NCI-H128 (cell line): Measurements from ENCODE around the gene R3HCC1L.

Experiments used
- DNase-seq: peaks from one replicate; lab custom pipeline; 2025; ENCODE audit not compliant: unreplicated experiment; lab: John Stamatoyannopoulos, UW

R3HCC1L gene

DNA sequence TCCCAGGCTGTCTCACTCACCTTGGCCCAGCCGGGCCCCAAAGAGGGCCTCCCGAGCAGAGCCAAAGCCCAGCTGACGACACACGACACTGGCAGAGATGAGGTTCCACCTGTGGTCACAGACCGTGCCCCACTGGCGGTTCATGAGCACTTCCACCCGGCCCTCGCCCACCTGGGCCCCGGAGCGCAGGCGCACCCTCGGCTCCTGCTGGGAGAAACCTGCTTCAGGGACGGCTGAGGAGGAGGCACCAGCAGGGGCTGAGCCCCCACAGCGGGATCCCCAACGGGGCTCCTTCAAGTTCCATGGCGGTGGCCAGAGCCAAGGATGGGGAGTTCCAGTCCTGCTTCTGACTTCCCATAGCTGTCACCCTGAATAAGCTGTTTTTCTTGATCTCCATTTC is 123.5 kb downstream of the R3HCC1L start:
- DNase-seq: no peak

GRCh38 chr10:98258683-98259454 is 124.4 kb downstream of the R3HCC1L start:
- DNase-seq: no peak

GRCh38 chr10:98259606-98260315 is 125.3 kb downstream of the R3HCC1L start:
- DNase-seq: no peak

DNA sequence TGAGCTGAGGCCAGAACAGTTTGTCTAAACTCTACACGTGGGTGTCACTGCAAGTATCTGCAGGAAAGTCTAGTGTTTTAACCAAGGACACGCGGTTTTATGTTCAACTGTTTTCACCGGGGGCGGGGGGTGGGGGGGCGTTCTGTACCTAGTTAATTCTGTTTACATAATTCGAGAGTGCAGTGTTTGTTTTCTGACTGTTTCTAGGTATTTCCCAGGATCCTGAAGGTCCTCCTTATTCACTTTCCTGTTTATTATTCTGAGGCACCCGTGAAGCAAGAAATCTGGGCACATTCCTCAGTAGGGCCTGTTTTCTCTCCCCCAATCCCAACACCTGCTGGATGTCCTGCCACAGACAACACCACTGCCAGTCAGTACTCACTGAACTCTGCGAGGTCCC is 125.9 kb downstream of the R3HCC1L start:
- no peak for DNase-seq

GRCh38 chr10:98260752-98261151 is 126.3 kb downstream of the R3HCC1L start:
- no peak for DNase-seq

- DNase-seq: no peak
Observed at GRCh38 chr10:98261436-98262277, 127.2 kb downstream of the R3HCC1L start.

- no peak for DNase-seq
Observed at GRCh38 chr10:98262571-98262970, 128.1 kb downstream of the R3HCC1L start.

DNA sequence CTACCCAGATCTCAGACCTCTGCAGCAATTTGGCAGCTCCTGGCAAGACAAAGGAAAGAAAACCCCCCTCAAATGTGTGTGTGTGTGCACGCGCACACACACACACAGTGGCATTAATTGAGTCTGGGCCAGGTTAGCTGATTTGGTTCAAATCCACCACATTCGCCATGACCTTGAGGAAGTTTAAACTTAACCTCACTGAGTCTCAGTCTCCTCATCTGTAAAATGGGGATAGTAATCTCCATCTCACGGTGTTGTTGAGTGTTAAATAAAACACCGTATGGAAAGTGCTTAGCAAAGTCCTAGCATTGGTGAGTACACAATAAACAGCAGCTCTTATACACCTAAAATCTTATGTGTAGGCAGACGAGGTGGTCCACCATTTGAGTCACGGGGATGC is 128.6 kb downstream of the R3HCC1L start:
- no peak for DNase-seq

- DNase-seq: no peak
Observed at GRCh38 chr10:98264378-98265065, 130.1 kb downstream of the R3HCC1L start.

DNA sequence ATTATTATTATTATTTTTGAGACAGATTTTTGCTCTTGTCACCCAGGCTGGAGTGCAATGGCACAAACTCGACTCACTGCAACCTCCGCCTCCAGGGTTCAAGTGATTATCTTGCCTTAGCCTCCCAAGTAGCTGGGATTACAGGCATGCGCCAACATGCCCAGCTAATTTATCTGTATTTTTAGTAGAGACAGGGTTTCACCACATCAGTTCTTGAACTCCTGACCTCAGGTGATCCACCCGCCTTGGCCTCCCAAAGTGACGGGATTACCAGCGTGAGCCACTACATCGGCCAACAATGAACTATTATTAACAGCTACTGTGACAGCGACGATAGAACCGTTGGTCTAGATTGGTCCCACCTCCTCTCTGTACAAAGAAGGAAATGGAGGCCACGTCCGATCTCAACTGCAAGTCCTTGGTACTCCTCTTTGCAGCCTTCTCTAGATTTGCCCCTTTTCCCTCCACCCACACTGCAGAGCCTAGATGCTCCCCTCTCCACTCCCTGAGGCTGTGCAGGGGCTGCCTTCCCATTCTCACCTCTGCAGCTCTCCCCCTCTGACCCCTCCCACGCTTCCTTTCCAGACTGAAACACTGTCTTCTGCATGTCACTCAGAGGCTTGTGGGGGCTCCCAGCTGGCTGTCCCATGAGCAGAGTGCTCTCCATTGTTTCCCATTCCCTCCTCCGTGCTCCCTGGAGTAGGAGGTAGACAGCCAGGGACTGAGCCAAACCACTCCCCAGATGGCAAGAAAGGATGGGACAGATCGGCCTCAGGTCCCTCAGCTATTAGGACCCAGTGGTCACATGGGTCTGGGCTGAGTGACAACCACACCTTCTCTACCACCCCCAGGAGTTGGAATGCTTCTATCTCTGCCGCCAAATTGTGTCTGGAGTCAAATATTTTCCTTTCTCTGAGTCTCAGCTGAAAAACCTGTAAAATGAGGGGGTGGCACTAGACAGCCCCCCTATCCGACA is 131.2 kb downstream of the R3HCC1L start:
- no peak for DNase-seq

- DNase-seq: no peak
Observed at GRCh38 chr10:98266647-98267046, 132.2 kb downstream of the R3HCC1L start.

DNA sequence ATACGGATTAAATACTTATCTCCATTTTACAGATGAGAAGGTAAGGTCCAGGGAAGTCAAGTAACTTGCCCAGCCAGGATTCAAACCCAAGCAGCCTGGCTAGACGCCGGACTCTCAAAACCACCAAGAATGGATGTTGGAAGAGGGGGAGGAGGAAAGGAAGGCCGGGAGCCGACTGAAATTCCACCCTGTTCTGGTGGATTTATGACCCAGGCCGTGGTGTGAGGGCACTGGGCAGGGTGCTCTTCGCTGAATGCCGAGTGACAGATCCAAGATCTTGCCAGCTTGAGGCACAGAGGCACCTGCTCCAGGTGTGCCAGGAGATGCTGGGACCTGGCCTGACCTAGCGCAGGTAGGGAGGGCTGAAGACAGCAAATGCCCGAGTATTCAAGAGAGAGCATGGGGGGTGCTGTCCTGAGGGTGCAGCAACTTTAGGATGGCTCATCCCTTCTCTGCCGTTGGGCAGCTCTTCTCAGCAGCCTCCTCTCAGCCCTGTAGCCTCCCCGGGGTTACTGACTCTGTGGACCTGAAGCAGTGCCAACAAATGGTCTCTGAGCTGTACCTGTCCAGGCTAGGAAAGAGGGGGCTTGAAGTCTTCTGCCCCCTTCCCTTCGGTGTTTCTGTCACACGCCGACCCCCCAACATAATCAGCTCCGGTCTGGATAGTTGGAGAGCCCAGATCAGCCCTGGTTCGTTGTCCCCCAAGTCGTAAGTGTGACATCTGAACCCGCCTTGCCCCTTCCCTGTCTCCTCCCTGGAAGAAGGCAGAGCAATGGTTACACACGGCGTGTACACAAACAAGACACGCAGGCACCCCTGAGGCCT is 132.8 kb downstream of the R3HCC1L start:
- no peak for DNase-seq

- DNase-seq: no peak
Observed at GRCh38 chr10:98267894-98268693, 133.6 kb downstream of the R3HCC1L start, which contains the start of gene LOXL4. TSS of gene LOXL4 (minus strand) at chr10:98268194. CDS start at chr10:98263019, 5,175 bp downstream.

DNA sequence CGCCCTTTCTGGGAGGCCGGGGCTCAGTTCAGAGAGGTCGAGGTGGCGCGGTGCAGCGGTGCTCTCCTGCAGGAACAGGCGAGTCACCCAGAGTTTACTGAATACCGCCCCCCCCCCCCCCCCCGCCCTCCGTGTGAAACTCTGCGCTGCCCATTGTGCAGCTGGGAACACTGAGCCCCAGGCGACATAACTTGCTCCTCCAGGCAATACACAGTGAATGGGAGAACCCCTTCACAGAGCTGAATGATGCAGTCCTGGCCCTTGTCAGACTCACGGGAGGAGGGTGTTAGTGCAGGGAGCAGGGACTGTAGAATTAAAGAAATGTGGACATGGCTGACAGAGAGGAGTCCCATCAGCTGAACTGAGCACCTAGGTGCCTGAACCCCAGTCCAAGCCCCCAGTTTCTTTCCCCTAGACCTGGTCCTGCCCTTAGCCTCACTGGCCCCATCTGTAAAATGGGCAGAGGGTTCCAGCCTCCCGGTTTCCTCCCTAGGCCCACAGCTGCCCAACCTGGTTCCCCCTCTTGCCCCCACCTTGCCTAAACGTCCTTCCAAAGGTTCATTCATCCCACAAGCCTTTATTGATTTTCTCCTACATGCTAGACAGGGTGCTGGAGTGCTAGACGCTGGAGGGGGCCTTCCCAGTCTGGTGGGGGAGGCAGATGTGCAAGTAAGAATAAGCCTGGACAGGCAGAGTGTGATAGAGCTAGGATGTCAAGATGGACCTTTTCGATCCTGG is 134.4 kb downstream of the R3HCC1L start:
- no peak for DNase-seq

- no peak for DNase-seq
Observed at GRCh38 chr10:98269435-98269912, 135.0 kb downstream of the R3HCC1L start.

- DNase-seq: no peak
Observed at GRCh38 chr10:98270073-98270740, 135.8 kb downstream of the R3HCC1L start.

GRCh38 chr10:98270786-98271185 is 136.3 kb downstream of the R3HCC1L start:
- DNase-seq: no peak
